Measurements from ENCODE around the gene CAPN5.
"Not testable (repeated sequence)": the region's sequence is repeated elsewhere in the genome, so short reads cannot be mapped to it uniquely, and the experiment has no call there.

The CAPN5 gene

GRCh38 chr11:77085652-77086051, 18.9 kb downstream of the CAPN5 start:
- no peak for DNase-seq

- DNase-seq: no peak
Observed at GRCh38 chr11:77086521-77087472, 20.0 kb downstream of the CAPN5 start.

- DNase-seq: no peak
Observed at GRCh38 chr11:77087723-77088225, 21.0 kb downstream of the CAPN5 start.

GRCh38 chr11:77088236-77089003, 21.6 kb downstream of the CAPN5 start:
- DNase-seq: no peak

- no peak for DNase-seq
Observed at GRCh38 chr11:77089004-77089545, 22.3 kb downstream of the CAPN5 start.

- no peak for DNase-seq
Observed at GRCh38 chr11:77090046-77090372, 23.2 kb downstream of the CAPN5 start.

GRCh38 chr11:77090373-77091111, 23.8 kb downstream of the CAPN5 start:
- no peak for DNase-seq

GRCh38 chr11:77091146-77091940, 24.6 kb downstream of the CAPN5 start:
- DNase-seq: peak; percentile 68

GRCh38 chr11:77092382-77092781, 25.6 kb downstream of the CAPN5 start:
- DNase-seq: no peak

- DNase-seq: no peak
Observed at GRCh38 chr11:77093056-77093891, 26.5 kb downstream of the CAPN5 start.

- no peak for DNase-seq
Observed at GRCh38 chr11:77093987-77094840, 27.4 kb downstream of the CAPN5 start.

GRCh38 chr11:77094841-77095365, 28.1 kb downstream of the CAPN5 start:
- DNase-seq: no peak

- DNase-seq: no peak
Observed at GRCh38 chr11:77095551-77096490, 29.1 kb downstream of the CAPN5 start.

- DNase-seq: no peak
Observed at GRCh38 chr11:77096591-77097019, 29.8 kb downstream of the CAPN5 start.

GRCh38 chr11:77097180-77097579, 30.4 kb downstream of the CAPN5 start:
- not testable (repeated sequence) for DNase-seq

- no peak for DNase-seq
Observed at GRCh38 chr11:77100166-77101042, 33.6 kb downstream of the CAPN5 start.

- DNase-seq: peak; percentile 21
Observed at GRCh38 chr11:77101043-77101537, 34.3 kb downstream of the CAPN5 start.
